Amygdala (tissue), 56 donors: Measurements from ENCODE around the gene CACNA2D3.

ENCODE experiments used
- DNase-seq, 56 donors: peaks; one replicate each; lab custom pipeline; 2025; lab: John Stamatoyannopoulos, UW

CACNA2D3 gene

DNA sequence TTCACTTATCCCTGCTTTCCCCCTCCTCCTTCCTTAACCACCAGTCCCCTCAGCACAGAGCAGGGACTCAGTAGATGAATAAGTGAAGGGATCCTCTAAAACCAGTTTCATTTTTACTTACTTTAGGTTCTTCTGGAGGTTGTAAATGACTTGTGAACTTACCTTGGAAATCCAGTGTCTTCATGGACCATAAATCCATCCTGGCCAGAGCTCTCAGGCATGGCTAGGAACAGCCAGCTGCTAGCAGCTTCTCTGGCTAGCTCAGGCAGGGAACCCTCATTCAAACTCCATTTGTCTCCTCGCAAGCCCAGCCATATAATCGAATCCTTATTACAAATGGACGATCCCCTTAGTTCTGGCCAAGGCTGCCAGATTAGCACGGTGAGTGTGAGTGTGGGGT lies 727.0 kb downstream of the CACNA2D3 start:
- no peak for DNase-seq

DNA sequence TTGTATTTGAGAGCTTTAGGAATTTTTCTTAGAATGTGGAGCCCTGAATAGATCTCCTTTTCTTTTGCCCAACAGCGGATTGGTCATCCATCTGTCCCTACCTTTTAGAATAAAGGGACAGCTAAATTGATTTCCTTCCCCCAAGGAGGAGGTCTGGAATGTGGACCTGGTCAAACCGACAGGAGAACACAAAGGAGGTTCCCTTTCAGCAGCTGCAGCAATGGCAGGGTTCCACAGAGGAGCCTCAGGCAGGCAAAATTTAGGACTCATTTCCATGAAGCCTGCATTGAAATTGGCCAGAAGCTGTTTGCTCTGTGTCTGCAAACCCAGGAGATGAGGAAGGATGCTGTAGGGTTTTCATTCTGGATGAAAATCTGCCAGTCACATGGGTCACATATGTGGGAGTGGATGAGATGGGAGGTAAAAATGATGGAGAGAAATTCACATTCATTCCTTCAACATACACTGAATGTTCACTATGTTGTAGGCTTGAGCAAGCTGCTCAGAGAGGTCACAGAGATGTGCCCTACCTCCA lies 728.2 kb downstream of the CACNA2D3 start:
- no peak for DNase-seq

DNA sequence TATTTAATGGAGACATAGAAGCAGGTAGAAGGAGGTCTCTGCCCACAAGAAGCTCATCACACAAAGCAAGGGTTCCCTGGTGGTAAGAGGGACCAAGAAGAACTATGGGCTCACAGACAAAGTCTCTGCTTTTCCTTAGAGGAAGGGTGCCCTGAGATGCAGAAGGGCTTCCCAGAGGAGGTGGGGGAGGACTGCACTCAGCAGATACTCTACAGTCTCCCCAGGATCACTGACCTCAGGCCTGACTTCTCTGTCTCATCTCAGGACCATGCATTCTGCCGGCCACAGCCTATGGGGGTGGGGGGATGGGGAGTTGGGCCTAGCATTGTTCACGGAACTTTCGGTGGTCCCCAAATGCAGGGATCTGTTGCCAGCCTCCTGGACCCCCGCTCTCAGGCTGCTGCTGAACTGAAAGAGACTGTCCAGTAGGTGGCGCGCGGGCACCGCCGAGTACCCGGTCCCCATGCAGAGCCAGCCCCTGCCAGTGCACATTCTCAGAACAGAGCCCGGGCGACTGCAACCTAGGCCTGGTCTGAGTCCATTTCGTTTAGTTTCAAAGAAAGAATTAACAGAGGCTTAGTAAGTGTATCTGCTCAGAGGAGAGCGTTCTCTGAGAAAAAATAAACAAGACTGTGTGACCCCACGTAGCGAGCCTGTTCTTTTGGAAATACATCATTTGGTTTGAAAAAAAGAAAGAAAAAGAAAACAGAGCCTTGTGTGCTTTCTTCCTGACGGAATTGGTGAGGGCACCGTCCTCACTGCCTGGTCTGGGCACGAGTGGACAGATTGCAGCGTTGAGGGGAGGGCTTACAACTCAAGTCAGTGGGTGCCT lies 731.4 kb downstream of the CACNA2D3 start:
- peak; percentile 10 to 88 (median 60) for DNase-seq

DNA sequence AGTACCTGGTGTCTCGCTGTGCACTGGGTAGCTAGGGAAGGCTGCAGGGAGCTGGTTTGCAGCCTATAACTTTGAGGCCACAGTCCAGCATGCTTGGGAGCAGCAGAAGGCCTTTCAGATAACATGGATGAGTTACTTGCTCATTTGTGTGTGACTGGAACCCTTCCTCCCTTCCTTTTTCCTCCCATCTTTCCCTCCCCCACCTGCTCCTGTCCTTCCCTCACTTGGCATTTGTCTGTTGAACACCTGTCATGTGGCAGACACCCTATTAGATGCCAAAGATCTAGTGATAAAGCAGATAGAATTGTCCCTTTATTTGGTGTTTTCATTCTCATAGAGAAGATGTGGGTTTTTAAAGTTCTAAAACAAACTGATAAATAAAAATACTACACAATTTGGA lies 733.9 kb downstream of the CACNA2D3 start:
- no peak for DNase-seq

GRCh38 chr3:54857343-54857742 lies 735.0 kb downstream of the CACNA2D3 start:
- no peak for DNase-seq

DNA sequence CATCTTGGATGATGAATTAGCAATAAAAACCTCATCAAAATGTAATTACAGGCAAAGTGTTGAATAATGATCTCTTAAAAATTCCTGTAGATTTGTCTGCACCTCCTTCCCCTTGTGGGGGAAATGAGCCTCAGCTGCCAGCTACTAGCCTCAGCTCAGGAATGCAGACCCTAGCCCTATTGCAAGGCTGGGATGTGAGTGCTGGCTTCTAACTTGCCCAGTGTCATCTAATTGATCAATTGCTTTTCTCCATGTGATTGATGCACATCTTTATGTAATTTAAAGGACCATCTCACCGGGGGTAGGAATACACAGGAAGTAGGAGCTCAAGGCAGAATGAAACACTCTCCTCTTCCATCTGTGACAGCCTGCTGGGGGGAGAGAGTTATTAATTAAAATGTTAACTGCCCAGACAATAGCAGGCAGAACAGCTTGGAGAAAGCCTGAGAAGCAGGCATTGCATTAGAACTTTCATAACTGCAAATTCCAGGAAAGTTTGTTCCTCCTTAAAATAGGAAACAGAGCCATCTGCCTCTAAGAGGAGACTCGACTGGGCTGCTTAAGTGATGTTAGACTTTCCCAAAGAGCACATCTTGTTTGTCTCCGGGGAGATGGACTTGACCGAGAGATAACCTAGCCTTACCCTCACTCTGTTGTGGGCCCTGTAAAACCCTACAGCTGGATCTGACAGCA lies 735.9 kb downstream of the CACNA2D3 start:
- no peak for DNase-seq

DNA sequence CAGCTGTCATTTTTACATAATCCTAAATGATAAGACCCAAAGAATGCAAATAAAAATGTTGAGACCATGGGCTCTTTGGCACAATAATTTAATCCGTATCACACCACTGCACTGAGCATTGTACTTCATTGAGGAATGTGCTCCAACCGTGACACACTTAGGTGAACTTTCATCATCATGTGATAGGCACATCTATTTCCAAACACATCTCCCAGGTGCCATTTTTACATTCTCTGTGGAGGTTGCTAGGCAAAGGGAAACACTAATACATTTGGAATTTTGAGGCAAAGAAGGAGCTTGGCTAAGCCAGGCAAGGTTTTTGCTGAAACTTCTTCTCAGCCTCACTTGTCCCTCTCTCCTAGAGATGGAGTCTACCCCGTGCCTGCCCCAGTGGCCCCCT lies 736.8 kb downstream of the CACNA2D3 start:
- no peak for DNase-seq

GRCh38 chr3:54861248-54862067 lies 739.1 kb downstream of the CACNA2D3 start:
- no peak for DNase-seq

GRCh38 chr3:54862526-54862925 lies 740.2 kb downstream of the CACNA2D3 start:
- no peak for DNase-seq

DNA sequence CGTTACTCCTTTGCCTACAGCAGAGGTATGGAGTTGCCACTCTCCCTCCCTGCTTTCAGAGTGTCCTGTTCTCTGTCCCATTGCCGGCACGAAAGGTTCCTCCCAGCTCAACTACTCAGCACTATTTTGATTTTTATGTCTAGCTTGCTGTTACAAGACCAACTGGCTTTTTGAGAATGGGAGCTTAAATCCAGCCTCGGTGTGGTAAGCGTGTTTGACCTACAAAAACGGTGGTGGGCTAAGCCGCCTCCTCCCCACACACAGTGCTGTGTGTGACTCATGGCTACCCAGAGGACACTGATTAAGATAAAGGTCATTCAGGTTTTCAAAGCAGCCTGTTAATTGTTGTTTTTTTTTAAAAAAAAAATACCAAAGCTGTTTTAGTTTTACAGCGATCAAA lies 741.0 kb downstream of the CACNA2D3 start:
- DNase-seq = no peak

DNA sequence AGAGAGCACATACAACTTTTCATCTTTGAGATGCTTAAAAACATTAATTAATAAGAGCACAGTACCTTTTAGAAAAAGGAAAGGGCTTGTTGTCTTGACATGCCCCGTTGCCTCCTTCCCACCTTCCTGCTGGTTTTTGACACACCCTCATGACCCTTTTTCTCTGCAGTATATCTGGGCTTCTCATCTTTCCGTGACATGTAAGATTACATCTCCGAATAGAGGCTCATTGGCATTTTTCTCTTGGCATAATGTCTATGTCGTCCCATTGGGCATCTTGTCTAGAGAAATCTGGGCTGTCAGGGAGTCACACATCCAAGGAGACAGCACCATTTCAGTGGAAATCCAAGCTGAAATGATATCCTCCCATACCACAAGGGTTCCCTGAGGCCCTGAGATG lies 741.4 kb downstream of the CACNA2D3 start:
- DNase-seq = no peak

DNA sequence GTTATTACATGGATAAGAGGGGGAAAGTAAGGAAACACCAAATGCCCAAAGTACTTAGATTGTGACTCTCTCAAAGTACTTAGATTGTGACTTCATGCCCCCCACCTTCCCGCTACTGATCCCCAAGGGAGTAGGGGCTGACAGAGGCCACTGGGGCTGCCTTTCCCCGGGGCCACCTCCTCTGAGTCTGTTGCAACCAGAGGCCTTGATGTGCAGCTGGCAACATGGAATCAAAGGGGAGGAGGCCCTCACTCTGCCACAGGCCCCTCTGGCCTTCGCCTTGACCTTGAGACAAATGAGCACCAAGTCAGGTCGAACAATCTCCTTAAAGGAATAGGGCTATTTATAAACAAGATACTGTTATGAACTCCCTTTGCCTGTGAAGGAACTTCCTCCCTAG lies 743.0 kb downstream of the CACNA2D3 start:
- DNase-seq = no peak

- DNase-seq = no peak
These were observed 743.9 kb downstream of the CACNA2D3 start for GRCh38 chr3:54866251-54866650.

- DNase-seq = peak in 20 of 56 donors; percentile 1 to 67 (median 15)
These were observed 748.1 kb downstream of the CACNA2D3 start for GRCh38 chr3:54870423-54870822.

DNA sequence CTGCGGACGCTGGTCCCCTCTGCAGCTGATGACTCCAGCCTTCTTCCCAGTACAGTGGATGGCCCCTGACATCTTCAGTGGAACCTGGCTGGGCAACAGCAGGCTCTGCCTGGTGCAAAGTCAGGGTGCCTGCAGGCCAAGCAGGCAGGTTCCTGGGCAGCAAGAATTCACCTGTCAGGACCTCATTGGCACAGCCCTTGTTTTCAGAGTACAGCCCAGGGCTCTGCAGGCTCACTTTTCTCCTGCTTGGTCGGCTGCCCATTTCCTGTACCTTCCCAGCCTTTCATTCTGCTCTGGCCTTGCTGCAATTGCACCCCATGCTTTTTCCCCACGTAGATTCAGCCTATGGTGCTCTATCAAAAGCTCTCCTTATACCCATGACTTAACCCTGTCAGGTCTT lies 749.5 kb downstream of the CACNA2D3 start:
- no peak for DNase-seq

DNA sequence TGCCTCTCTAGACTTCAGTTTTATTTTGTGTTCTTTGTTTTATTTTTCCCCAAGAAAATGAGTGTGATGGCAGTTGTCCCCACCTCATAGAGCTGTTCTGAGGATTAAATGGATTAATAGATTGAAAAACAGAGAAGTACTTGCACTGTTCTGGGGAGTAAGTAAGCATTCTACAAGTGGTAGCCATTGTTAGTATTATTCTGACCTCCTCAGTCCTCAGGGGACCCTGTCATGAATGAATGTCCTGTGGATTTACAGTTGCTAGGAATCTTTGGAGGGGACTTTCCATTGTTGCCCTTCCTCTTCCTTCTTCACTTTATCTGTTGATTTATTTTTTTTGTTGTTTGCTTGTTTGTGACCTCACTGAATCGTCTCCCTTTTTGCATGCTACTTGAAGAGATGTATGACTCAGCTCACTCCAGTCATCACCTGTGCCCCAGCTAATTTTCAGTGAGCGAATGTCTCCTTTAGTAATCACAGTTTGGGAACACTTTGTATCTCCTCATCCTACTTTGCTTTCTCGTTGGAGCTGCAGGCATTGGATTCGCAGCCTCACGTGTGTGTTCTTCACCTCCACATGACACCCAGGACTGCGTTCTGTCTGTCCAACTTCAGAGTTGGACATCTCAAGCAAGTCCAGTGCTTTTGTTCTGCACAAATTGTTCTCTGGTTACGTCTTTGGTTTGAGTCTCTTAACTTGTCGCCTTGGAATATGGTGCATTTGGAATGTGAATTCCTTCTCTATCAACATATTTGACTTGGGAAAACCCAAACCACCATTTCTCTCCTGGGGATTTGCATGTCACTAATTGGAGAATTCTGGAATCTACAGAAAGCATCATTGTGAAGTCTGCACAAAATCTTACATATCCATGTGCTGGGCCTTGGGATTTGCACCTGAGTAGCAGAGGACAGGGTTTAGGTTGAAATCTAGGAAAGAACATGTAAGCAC lies 751.0 kb downstream of the CACNA2D3 start:
- DNase-seq = no peak

GRCh38 chr3:54874816-54875556 lies 752.6 kb downstream of the CACNA2D3 start:
- DNase-seq = no peak

GRCh38 chr3:54875596-54876268 lies 753.4 kb downstream of the CACNA2D3 start:
- DNase-seq = no peak
